ENCODE data around the gene RDH13. TPM values are rescaled to one million over a fixed set of nuclear protein-coding genes. Genes with fewer than 3 reads are reported as not detected.

Gene RDH13
- total and polyA plus RNA-seq, 10 of the 15 experiments (the other 5 are each of a cell fraction or from before 2014, with no cell fraction given), result 1.3 to 11.6 (median 8.9) TPM

DNA sequence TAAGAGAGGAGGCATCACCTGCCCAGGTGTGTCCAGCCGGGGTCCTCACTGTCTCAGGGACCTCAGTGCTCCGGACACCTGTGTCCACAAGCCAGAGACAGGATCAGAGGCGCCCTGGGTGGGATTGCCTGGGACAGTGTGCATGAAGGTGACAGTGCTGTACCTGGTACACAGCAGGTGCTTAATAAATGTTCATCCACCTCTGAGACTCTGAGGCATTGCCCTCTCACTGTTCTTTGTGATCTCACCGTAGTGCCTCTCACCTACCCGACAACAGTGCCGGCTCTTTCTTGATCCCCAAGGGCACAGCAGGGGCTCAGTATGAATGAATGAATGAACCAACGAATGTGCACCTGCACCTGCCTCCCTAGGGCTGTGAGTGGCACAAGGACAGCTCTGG lies 9.2 kb downstream of the RDH13 start:
- intact Hi-C loops (cut with micrococcal nuclease; ENCODE audit: unreplicated experiment), result no loop called here
- ChIA-PET POLR2A (no interaction called here), RAD21 (ENCODE audit: unreplicated experiment) (no interaction called here), CTCF (no interaction called here), SMC1A (ENCODE audit: uncharacterized antibody, unreplicated experiment) (no interaction called here)
- Histone ChIP-seq H3K79me2 (ENCODE audit: control insufficient read depth, insufficient read depth, low read length) (no peaks in the 10 kb centered on the region), H3K36me3 (ENCODE audit: control insufficient read depth in 2 of 2, insufficient read depth in 2 of 2, low read length in 1 of 2) (peaks cover 6 to 19% of the 10 kb centered on the region in 2 experiments; a peak in 3 of 4 replicates), H3K27me3 (replicated peaks in 1 of 2; ENCODE audit: control insufficient read depth in 2 of 2, insufficient read depth in 2 of 2, low read length in 1 of 2) (no peaks in the 10 kb centered on the region), H2AFZ (ENCODE audit: control insufficient read depth, low read depth, low read length) (no peak overlapping the region), H3K9ac (ENCODE audit: control insufficient read depth, insufficient read depth, low read length) (no peak overlapping the region), H3K4me1 (ENCODE audit: control insufficient read depth, insufficient read depth, low read length) (no peaks in the 10 kb centered on the region), H3K4me3 (no peak overlapping the region), H4K20me1 (ENCODE audit: control insufficient read depth, insufficient read depth) (no peaks in the 10 kb centered on the region), H3K27ac (ENCODE audit: control insufficient read depth, insufficient read depth) (no peak overlapping the region), H3K4me2 (ENCODE audit: control insufficient read depth, insufficient read depth) (no peak overlapping the region), H3K9me3 (replicated peaks; ENCODE audit: control insufficient read depth, insufficient read depth, low read length) (no peaks in the 10 kb centered on the region; the same call in 2 of the 3 replicates)
- ATAC-seq (no peak), DNase-seq (ENCODE audit: low read depth, low spot score) (no peak), FAIRE-seq (no peak)
- no TSS peak for BruUV-seq (replicated peaks)
- WGBS (ENCODE audit: insufficient coverage, insufficient replicate concordance, low lambda C conversion rate, missing lambda C conversion rate), result 77% methylated on average over 7 of the region's 7 CpGs
- TF ChIP-seq CREM (IDR thresholded peaks at IDR 0.05; ENCODE audit: low read depth), result no peak
- in situ Hi-C loops (cut with MboI), result no loop called here

- H3K27ac ChIP-seq (ENCODE audit: control insufficient read depth, insufficient read depth), result no peak overlapping the region
- BruUV-seq (replicated peaks), result no TSS peak
- H3K9me3 ChIP-seq (replicated peaks; ENCODE audit: control insufficient read depth, insufficient read depth, low read length), result no peaks in the 10 kb centered on the region
- in situ Hi-C loops (cut with MboI) (no loop called here), intact Hi-C loops (cut with micrococcal nuclease; ENCODE audit: unreplicated experiment) (no loop called here)
- H3K9ac ChIP-seq (ENCODE audit: control insufficient read depth, insufficient read depth, low read length), result no peak overlapping the region
- FAIRE-seq, result no peak
- 94% methylated on average over 25 of the region's 25 CpGs for WGBS (ENCODE audit: insufficient coverage, insufficient replicate concordance, low lambda C conversion rate, missing lambda C conversion rate)
- no peak overlapping the region for H3K4me3 ChIP-seq
- no peaks in the 10 kb centered on the region for H3K4me1 ChIP-seq (ENCODE audit: control insufficient read depth, insufficient read depth, low read length)
- no peak overlapping the region for H2AFZ ChIP-seq (ENCODE audit: control insufficient read depth, low read depth, low read length)
- no peak overlapping the region for H3K4me2 ChIP-seq (ENCODE audit: control insufficient read depth, insufficient read depth)
- peaks cover 16 to 21% of the 10 kb centered on the region in 2 experiments for H3K36me3 ChIP-seq (ENCODE audit: control insufficient read depth in 2 of 2, insufficient read depth in 2 of 2, low read length in 1 of 2)
- CTCF ChIA-PET, result no interaction called here
- no peaks in the 10 kb centered on the region for H4K20me1 ChIP-seq (ENCODE audit: control insufficient read depth, insufficient read depth)
- H3K79me2 ChIP-seq (ENCODE audit: control insufficient read depth, insufficient read depth, low read length), result no peaks in the 10 kb centered on the region
- SMC1A ChIA-PET (ENCODE audit: uncharacterized antibody, unreplicated experiment), result no interaction called here
- RAD21 ChIA-PET (ENCODE audit: unreplicated experiment), result no interaction called here
- POLR2A ChIA-PET, result no interaction called here
- H3K27me3 ChIP-seq (replicated peaks in 1 of 2; ENCODE audit: control insufficient read depth in 2 of 2, insufficient read depth in 2 of 2, low read length in 1 of 2), result no peaks in the 10 kb centered on the region
- DNase-seq (ENCODE audit: low read depth, low spot score), result no peak
- no peak for ATAC-seq
- TF ChIP-seq USF2 (IDR thresholded peaks at IDR 0.05; ENCODE audit: borderline replicate concordance, low read depth, low read length), result no peak
- no peak for TF ChIP-seq NFYB (IDR thresholded peaks at IDR 0.05; ENCODE audit: insufficient read depth, low read depth, low read length)
- no peak for TF ChIP-seq ASH2L (IDR thresholded peaks at IDR 0.05; ENCODE audit: borderline replicate concordance, low read depth)
- no peak for TF ChIP-seq PRDM15 (CRISPR knock-in tag; IDR thresholded peaks at IDR 0.05)
- TF ChIP-seq IKZF2 (IDR thresholded peaks at IDR 0.05), result no peak
- TF ChIP-seq, protein P1, sequence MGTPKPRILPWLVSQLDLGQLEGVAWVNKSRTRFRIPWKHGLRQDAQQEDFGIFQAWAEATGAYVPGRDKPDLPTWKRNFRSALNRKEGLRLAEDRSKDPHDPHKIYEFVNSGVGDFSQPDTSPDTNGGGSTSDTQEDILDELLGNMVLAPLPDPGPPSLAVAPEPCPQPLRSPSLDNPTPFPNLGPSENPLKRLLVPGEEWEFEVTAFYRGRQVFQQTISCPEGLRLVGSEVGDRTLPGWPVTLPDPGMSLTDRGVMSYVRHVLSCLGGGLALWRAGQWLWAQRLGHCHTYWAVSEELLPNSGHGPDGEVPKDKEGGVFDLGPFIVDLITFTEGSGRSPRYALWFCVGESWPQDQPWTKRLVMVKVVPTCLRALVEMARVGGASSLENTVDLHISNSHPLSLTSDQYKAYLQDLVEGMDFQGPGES (IDR thresholded peaks at IDR 0.05), result no peak
- no peak for TF ChIP-seq SIN3A (IDR thresholded peaks at IDR 0.05; ENCODE audit: low read depth, low read length)
- TF ChIP-seq, protein P2, sequence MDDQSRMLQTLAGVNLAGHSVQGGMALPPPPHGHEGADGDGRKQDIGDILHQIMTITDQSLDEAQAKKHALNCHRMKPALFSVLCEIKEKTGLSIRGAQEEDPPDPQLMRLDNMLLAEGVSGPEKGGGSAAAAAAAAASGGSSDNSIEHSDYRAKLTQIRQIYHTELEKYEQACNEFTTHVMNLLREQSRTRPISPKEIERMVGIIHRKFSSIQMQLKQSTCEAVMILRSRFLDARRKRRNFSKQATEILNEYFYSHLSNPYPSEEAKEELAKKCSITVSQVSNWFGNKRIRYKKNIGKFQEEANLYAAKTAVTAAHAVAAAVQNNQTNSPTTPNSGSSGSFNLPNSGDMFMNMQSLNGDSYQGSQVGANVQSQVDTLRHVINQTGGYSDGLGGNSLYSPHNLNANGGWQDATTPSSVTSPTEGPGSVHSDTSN (IDR thresholded peaks at IDR 0.05; ENCODE audit: insufficient replicate concordance, low read depth, low read length), result no peak
Observed at GRCh38 chr19:55050749-55051532, 12.0 kb downstream of the RDH13 start.

Data from GM12878 (cell line).